GOT3 (cell line): ENCODE measurements around the gene PRRX1.

ENCODE experiments used
- DNase-seq: peaks from one replicate; lab custom pipeline; 2025; ENCODE audit warnings: mixed read lengths; lab: John Stamatoyannopoulos, UW

PRRX1 gene

DNA sequence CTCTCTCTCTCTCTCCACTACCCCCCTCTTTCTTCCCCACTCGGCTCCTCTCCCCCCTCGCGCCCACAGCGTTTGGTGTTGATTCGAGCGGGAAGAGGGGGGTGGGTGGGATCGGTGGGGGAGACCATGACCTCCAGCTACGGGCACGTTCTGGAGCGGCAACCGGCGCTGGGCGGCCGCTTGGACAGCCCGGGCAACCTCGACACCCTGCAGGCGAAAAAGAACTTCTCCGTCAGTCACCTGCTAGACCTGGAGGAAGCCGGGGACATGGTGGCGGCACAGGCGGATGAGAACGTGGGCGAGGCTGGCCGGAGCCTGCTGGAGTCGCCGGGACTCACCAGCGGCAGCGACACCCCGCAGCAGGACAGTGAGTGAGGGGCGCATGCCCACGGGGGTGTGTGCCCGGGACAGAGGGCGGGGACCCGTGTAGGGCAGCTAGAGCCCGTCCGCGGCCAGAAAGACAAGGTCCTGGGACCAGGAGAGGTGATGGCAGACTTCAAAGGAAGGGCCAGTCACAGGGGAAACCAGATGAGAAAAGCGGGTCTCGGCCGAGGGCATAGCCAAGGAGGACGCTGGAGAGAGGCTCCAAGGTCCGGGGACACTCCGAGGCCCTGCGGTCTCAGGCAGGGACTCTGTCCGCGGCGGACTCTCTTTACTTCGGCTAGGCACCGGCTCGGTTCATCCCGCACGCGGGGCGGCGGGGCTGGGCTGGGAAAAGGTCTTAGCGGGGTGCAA, at the start of gene PRRX1:
PRRX1 (plus strand) TSS at position 39 of the 735 bp plus-strand sequence; CDS start at position 127, 88 bp downstream.
- no peak for DNase-seq

DNA sequence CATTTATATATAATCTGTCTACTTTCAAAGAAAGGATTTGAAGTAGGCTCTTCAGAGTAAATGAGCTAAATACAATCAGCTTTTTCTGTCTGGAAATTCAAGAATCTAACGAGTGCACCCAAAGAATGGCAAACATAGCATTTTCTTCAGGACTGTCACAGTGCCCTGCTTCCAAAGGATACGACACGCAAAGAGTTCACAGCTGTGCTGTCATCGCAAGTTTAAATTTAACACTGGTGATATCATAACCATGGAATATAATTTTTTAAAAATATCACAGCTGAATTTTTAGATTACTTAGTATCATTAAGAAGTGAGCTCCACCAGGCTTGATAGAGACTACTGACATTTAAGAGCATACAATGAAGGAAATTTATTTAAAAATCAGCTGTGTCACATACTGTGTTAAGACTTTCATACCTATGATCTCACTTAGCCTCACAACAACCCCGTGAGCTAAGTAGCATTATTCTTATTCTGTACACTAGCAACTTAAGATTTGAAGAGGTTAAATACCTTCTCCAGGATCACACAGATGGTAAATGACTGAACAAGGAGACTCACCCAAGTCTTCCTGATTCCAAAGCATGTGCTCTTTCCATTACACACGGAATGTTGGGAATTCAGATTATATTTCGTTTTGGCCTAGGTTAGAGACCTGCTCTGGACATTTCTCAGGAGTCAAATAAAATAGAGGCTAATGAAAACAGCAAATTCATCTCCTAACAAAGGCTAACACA, 46.2 kb upstream of the PRRX1 start:
- no peak for DNase-seq

DNA sequence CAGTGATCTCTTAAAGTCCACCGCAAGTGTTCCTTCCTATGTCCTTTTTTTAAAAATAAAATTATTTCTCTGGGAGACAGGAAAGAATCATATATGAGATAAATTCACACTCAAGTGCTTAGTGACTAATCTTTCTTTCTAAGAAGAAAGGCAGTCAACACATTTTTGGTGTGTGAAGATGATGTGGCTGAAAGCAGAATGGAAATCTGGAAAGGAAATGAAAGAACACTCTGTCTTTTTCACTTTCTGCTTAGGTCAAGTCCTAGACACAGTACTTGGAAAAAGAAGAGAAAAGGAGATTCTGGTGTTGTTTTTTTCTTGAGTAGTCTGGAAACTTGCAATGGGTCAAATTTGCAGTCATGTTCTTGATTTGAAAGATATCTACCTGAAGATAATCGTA, 45.5 kb upstream of the PRRX1 start:
- no peak for DNase-seq

DNA sequence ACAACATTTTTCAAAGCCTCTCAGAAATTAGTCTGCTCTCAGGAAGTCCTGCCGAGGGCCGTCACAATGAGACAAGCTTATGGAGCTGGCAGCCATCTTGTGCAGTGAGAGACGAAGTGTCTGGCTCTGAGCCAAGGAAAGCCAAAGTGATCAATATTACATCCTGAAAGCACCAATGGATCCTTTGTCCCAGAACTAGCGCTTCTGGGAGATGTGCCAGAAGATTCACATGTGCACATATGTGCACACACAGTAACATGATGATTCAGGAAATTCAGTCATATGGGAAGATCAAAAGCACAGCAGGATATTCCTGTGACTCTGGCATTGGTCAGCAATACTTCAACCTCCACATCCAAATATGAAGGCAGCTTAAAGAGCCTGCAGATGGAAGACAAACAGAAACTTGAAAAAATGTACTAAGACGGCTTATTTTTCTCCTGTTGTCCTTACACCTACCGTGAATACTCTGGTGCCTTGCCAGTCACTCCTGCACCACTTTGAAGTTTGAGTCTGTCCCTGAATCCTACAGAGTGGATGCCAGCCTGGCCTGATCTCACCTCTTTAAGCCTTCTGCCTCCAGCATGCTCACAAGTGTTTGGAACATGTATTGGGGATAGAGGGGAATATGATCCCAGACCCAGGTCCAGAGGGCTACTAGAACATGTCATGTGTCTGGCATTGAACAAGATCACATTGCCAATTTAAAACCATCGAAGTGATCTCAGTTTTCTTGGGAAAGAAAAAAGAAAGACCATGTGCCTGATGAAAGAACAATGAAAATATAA, 44.5 kb upstream of the PRRX1 start:
- no peak for DNase-seq

DNA sequence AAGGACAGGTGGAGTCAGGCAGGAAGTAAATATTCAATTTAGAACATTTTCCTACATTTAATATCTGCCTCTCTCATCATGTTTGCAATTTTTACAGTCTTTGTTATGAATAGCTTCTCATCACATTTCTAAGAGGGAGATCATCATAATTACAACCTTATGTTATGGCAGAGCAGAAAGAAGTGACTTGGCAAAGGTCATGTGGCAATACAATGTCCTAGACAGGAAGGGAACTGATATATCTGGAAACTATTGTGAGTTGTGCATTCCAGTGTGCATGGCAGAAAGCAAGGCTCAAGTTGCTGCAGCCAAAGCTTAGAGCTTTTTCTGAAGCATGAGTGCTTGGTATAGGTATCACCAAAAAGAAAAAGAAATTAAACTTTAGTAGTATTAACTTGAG, 43.8 kb upstream of the PRRX1 start:
- DNase-seq, result no peak

DNA sequence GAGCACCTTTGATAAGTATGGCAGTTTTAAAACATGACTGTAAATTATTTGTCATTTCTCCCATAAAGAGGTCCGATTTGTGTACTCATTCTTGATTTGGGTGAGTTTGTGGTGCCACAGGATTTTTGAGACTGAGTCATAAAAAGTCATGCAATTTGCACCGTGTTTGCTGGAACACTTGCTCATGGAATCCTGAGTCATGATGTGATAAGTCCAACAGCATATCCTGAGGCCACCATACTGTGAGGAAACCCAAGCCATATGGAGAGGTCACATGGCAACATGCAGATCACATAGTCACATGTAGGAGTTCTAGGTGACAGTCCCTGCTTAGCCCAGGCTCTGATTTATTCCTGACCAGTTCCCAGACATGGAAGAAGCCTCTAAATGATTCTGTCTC, 40.8 kb upstream of the PRRX1 start:
- no peak for DNase-seq

DNA sequence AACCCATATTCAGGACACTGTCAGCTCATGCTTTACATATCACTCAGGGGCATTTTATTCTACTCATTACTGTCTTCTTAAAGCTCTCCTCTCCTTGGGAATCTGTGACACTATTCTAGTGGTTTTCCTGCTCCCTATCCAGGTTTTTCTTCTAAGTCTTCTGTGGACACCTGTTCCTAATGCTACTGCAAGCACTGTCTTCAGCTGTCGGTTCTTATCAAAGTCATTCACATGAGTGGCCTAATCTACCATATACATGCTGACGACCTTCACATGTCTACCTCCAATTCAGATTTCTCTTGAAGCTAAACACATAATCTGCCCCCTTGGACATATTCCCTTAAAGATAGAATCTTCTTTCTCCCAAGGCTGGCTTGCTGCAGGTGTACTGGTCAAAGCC, 39.8 kb upstream of the PRRX1 start:
- DNase-seq, result no peak

DNA sequence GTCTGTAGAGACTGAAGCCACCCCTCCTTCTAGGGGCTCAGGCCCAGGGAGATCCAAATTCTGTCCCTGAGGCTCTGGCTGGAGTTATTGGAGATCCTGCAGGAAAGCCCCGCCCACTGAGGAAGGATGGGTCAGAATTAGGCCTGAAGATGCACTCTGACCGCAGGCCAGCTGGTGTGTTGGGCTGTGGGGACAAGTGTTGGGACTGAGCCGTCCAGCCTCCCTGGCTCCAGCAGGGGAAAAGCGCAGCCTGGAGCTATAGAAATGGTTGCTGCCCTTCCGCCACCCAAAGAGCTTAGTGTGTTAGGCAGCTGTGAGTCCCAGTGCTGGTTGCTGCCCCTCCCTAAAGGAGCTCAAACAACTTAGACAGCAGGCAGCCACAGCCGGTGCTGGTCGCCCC, 33.0 kb upstream of the PRRX1 start:
- no peak for DNase-seq

DNA sequence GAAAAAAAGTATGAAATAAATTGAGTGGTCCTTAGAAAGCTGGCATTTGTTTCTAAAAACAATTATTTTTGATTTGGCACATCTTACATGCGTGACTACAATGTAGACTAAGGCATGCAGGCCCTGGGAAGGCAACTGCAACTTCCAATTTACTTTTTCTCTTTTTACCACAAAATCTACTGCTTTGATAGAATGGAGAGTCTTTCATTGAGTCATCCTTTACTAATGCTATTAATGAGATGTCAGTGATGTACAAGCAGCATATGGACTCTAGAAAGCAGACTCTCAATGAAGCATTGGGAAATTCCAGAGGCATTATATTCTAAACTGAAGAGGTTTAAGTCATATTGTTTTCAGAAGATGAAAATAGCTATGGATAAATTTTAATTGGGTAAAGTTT, 29.6 kb upstream of the PRRX1 start:
- DNase-seq, result no peak

DNA sequence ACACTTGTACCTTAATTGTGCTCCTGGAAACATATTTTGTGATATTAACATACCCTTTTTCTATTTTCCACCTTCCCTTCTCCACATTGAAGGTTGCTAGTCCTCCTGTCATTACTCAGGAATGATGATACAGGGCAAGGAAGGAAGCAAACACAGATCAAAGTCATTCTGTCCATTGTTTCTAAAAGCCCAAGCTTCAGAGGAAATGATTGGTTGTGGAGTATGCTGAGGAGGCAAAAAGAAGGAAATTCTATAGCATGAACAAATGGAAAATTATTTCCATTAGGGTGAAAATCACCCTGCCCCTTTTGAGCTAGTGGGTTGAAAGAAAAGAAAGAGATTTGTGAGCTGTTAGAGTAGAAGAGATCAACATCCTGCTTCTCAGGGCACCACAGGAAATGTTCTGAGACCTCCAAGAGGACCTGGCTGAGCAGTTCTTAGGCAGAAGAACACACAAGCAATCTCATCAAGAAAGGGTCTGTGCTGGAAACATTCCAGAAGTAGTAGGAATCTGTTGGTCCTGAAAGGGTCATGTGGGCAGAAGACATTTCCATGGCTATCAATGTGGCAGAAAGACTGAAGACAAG, 29.0 kb upstream of the PRRX1 start:
- no peak for DNase-seq

DNA sequence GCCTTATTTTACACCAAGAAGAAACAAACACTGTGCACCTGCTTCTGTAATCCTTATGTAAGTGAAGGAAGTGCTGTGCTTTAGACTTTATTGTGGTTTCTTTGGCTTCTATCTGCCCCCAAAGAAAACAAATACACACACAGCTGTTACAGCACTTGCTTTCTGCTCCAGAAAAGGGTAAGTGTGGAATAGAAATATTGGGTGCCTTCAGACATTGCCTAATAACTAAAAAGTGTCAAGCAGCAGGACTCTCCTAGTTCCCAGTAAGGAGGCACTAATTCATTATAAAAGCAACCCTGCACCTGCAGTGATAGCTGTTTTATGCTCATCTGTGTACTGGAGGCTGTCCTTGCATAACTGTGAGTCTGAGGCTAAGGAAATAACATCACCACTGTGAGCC, 23.4 kb upstream of the PRRX1 start:
- DNase-seq, result no peak

DNA sequence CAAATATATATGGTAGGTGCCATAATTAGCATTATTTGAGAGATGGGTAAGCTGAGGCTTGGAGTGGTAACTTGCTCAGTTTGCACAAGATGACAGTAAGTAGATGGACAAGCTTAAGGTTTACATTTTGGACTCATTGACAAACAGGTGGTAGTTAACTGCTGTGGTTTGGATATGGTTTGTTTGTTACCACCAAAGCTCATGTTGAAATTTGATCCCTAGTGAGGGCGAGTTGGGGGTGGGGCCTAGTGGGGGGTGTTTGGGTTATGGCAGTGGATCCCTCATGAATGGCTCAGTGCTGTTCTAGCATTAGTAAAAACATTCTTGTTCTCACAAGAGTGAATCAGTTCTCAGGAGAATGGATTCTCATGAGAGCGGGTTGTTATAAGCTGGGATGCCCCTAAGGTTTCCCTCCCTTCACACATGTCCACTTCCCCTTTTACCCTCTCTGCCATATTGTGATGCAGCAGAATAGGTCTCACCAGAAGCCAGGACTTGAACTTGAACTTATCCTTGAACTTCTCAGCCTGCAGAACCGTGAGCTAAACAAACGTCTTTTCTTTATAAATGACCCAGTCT, 6.6 kb upstream of the PRRX1 start:
- DNase-seq, result no peak

DNA sequence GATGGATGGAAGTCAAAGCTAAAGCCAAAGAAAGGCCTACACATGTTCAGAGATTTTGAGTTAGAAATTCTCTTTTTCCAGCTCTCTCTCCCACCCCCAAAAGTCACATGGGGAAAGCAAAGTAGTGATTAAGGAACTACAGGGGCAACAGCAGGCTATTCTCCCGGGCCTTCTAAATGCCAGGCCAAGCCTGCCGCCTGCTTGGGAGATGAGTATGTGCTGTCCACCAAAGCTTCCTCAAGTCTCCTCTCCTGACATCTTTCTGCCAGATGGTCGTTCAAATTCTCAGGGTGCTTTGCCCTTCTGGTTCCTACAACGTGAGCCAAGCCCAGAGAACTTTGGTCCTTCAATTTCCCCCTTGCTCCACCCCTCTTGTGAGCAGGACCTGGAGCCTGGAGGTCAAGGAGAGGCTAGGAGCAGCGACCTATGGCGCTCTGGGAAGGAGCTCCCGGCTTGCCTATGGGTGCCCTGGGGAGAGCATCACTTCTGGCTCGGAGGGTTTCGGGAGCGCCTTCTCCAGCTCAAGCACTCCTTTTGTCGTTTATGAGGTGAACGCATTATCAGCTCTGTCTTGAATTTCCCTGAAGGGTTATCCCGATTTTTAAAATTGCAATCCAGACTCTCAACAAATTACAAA, 4.4 kb upstream of the PRRX1 start:
- DNase-seq, result no peak

DNA sequence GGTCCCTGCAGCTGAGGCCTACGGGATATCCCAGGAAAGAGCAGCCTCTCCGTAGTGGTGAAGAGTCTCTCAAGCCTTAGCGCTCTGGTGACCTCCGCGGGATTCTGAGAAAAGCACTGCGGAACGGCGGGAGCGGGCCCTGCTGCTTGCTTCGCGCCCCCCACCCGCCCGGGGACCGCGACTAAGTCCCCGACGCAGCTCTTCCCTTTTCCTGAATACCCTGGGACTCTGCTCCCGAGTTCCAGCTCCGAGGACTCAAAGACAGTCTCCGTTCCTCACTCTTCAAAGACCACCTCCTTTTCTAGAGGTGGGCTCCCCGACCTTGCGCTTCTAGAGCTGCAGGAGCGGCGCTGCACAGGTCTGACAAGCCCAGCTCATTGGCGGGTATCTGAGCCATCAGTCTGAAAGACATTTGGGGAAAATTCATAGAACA, 3.6 kb upstream of the PRRX1 start:
- DNase-seq, result no peak

DNA sequence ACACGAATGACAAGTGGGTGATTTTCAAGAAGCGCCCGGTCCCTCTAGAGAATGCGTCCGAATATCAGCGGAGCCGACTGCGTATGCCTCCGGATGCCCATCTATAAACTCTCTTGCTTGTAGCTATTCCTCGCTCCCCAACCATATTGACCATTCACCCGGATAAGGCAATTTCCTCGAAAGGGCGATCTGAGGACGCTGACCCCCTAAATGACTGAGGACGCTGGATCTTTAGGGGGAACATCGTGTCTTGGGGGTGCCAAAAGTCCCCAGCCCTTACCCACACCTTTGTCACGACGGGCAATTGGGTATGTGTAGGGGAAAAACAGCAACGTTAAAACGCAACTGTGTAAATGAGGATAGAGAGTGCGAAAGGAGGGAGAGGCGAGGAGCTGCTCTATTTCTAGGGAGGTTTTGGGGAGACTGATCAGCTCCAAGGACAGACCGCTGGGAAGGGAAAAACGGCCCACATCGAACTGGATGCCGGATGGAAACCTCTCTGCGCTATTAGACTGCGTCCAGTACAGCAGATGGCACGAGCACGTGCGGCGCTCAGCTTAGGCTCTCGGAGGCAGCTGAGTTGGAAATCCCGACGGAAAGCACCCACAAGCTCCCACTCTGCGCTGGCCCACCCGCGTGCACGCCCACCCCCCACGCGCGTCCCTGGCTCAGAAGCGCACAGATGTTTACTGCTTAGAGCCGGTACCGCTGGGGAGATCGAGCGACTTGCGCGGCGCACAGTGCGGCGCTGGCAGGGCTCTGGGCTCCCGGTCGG, 2.9 kb upstream of the PRRX1 start:
- no peak for DNase-seq

DNA sequence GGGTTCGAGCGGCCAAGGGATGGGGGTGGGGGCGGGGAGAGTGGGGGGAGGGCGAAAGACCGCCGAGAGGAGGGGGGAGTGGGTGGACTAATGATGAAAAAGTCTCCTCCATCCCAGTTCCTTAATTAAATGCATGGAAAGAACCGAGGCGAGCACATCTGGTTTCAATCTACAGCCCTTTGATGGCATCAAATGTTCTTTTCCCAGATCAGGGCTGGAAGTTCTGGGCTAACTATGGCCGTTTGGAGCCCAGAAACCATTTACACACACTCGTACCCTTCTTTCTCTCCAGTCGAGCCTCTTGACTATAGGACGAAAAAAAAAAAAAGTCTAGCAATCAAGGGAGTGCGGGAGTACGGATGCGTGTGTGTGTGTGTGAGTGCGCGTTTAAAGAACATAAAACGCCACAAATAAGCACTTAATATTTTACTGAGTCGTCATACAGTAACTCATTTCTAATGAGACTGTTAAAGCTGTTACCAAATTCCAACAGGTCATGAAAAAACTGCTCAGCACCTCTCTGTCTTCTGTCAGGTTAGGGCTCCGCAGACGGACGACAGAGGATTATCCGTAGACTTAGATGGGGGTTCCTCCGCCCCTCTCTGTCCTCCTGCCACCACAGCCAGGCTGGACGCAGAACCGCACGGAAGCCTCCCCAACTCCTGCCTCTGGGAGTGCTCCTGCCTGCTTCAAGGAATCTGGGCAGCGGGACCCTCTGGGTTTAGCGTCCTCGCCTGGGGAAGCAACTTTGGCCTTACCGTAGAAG, 2.1 kb upstream of the PRRX1 start:
- DNase-seq, result no peak

DNA sequence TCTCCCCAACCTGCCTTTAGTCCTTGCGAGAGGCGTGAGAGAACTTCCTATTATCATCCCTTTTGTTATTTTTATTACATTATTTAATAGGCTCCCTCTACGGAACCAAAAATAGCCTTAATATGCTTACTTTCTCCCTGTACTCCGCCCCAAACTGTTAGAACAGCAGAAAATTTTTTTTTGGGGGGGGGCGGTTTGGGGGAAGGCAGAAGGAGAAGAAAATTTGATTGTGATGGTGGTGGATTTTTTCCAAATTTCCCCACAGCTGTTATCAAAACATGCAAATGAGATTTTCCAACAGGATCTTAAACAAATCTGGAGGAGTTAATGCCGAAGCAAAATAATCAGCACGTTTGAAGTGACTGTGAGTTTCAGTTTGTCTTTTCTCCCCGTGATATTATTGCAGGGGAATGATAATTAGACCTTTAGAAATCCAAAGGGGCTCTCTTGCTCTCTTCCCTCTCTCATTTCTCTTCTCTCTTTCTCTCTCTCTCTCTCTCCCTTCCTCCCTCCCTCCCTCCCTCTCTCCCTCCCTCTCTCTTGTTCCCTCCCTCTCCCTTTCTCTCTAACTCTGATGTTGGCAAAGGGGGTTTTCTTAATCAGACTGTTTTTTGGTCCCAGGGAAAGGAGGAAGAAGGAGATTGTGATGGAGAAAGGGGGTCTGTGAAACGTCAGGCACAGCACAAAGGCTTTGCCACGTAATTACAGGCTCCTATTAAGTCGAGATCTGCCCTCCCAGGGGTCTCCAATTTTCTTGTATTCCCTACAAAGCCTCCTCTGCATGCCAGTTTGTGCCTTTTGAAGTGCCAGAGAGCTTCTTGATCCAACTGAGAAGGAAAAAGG, 1.1 kb upstream of the PRRX1 start:
- no peak for DNase-seq

DNA sequence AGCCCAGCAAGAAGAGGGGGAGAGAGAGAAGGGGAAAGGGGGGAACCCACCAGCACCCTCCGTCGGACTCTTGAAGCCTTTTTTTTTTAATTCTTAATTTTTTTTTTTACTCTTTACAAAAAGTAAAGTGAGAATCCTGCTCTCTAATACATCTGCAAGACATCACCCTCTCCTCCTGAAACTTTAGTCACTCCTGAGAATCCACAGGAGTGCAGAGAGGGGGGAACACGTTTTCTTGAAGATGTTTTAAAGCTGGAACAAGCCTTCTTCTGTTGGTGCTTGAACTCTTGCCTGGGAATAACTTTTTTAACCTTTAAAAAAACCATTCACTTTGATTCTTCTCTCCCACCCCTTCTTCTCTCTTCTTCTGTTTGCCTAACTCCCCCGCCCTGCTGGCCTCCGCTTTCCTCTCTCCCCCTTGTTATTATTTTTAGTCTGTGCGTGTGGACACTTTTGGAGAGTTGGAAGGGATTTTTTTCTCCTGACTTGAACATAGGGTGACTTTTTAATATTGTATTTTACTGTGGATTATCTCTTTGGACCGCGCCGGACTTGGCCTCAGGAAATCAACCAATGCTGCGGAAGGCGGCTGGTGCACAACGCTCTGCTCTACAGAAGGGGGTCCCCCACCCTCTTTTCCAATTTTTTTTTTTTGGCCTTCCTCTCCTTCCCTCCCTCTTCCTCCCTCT, 383 bp upstream of the PRRX1 start:
- DNase-seq, result no peak
